ENCODE results near the gene UPB1. TPM values are rescaled to one million over a fixed set of nuclear protein-coding genes. Genes with fewer than 3 reads are reported as not detected.

The UPB1 gene
- total and polyA plus RNA-seq, 10 of the 15 experiments (the other 5 are each of a cell fraction or from before 2014, with no cell fraction given): 0.89 to 20.5 (median 3.1) TPM

- FAIRE-seq (no peak), ATAC-seq (no peak), DNase-seq (ENCODE audit: low read depth, low spot score) (no peak)
- H3K4me1 ChIP-seq (ENCODE audit: control insufficient read depth, insufficient read depth, low read length): peaks cover 11% of the 10 kb centered on the region
- intact Hi-C loops (cut with micrococcal nuclease; ENCODE audit: unreplicated experiment): no loop called here
- in situ Hi-C loops (cut with MboI): no loop called here
- H3K4me2 ChIP-seq (ENCODE audit: control insufficient read depth, insufficient read depth): no peak overlapping the region
- SMC1A ChIA-PET (ENCODE audit: uncharacterized antibody, unreplicated experiment): no interaction called here
- no peaks in the 10 kb centered on the region for H3K36me3 ChIP-seq (ENCODE audit: control insufficient read depth in 2 of 2, insufficient read depth in 2 of 2, low read length in 1 of 2)
- H3K9ac ChIP-seq (ENCODE audit: control insufficient read depth, insufficient read depth, low read length): no peak overlapping the region
- H3K27me3 ChIP-seq (replicated peaks in 1 of 2; ENCODE audit: control insufficient read depth in 2 of 2, insufficient read depth in 2 of 2, low read length in 1 of 2): no peaks in the 10 kb centered on the region; a peak in 1 of 4 replicates
- H2AFZ ChIP-seq (ENCODE audit: control insufficient read depth, low read depth, low read length): no peak overlapping the region
- BruUV-seq (replicated peaks): no TSS peak
- no peak overlapping the region for H3K4me3 ChIP-seq
- WGBS (ENCODE audit: insufficient coverage, insufficient replicate concordance, low lambda C conversion rate, missing lambda C conversion rate): 77% methylated on average over 11 of the region's 11 CpGs
- no peak overlapping the region for H3K27ac ChIP-seq (ENCODE audit: control insufficient read depth, insufficient read depth)
- RAD21 ChIA-PET (ENCODE audit: unreplicated experiment): interaction anchor here (1.3 kb wide), 1 partner anchor 22 kb away, joined by 3 read pairs; no protein-coding TSS in a partner anchor
- CTCF ChIA-PET: interaction anchor here (1.2 to 14.8 kb wide), 3 partner anchors 13 to 69 kb away, joined by 3 to 332 read pairs (median 12); partner anchors contain the start of gene ADORA2A
- H4K20me1 ChIP-seq (ENCODE audit: control insufficient read depth, insufficient read depth): no peaks in the 10 kb centered on the region
- no peaks in the 10 kb centered on the region for H3K79me2 ChIP-seq (ENCODE audit: control insufficient read depth, insufficient read depth, low read length)
- POLR2A ChIA-PET: no interaction called here
- no peak for TF ChIP-seq YY1 (IDR thresholded peaks at IDR 0.05; ENCODE audit: low read depth, low read length)
- TF ChIP-seq MTA3 (IDR thresholded peaks at IDR 0.05; ENCODE audit: borderline replicate concordance, low read length): no peak
- H3K9me3 ChIP-seq (replicated peaks; ENCODE audit: control insufficient read depth, insufficient read depth, low read length): no peaks in the 10 kb centered on the region
These were observed 3.7 kb downstream of the UPB1 start for GRCh38 chr22:24498824-24499223.

- POLR2A ChIA-PET: interaction anchor here (1.2 kb wide), 1 partner anchor 66 kb away, joined by 5 read pairs; no protein-coding TSS in a partner anchor
- Histone ChIP-seq H3K9me3 (replicated peaks; ENCODE audit: control insufficient read depth, insufficient read depth, low read length) (no peaks in the 10 kb centered on the region), H3K4me3 (no peak overlapping the region), H4K20me1 (ENCODE audit: control insufficient read depth, insufficient read depth) (no peaks in the 10 kb centered on the region), H3K4me2 (ENCODE audit: control insufficient read depth, insufficient read depth) (no peak overlapping the region), H3K4me1 (ENCODE audit: control insufficient read depth, insufficient read depth, low read length) (peaks cover 14% of the 10 kb centered on the region), H3K27ac (ENCODE audit: control insufficient read depth, insufficient read depth) (no peak overlapping the region), H3K27me3 (replicated peaks in 1 of 2; ENCODE audit: control insufficient read depth in 2 of 2, insufficient read depth in 2 of 2, low read length in 1 of 2) (no peaks in the 10 kb centered on the region; a peak in 1 of 4 replicates), H2AFZ (ENCODE audit: control insufficient read depth, low read depth, low read length) (no peak overlapping the region), H3K36me3 (ENCODE audit: control insufficient read depth in 2 of 2, insufficient read depth in 2 of 2, low read length in 1 of 2) (no peaks in the 10 kb centered on the region), H3K79me2 (ENCODE audit: control insufficient read depth, insufficient read depth, low read length) (no peaks in the 10 kb centered on the region), H3K9ac (ENCODE audit: control insufficient read depth, insufficient read depth, low read length) (no peak overlapping the region)
- no TSS peak for BruUV-seq (replicated peaks)
- RAD21 ChIA-PET (ENCODE audit: unreplicated experiment): interaction anchor here (0.5 to 0.7 kb wide), 3 partner anchors 8 to 76 kb away, joined by 3 to 4 read pairs (median 3); no protein-coding TSS in a partner anchor
- SMC1A ChIA-PET (ENCODE audit: uncharacterized antibody, unreplicated experiment): interaction anchor here (0.8 kb wide), 1 partner anchor 67 kb away, joined by 3 read pairs; no protein-coding TSS in a partner anchor
- in situ Hi-C loops (cut with MboI): no loop called here
- no peak for ATAC-seq
- CTCF ChIA-PET: interaction anchor here (1.1 to 14.8 kb wide), 2 partner anchors 25 to 70 kb away, joined by 3 to 332 read pairs; partner anchors contain the start of gene ADORA2A
- intact Hi-C loops (cut with micrococcal nuclease; ENCODE audit: unreplicated experiment): no loop called here
- WGBS (ENCODE audit: insufficient coverage, insufficient replicate concordance, low lambda C conversion rate, missing lambda C conversion rate): 79% methylated on average over 10 of the region's 10 CpGs
- DNase-seq (ENCODE audit: low read depth, low spot score): no peak
- FAIRE-seq: no peak
- TF ChIP-seq MTA3 (IDR thresholded peaks at IDR 0.05; ENCODE audit: borderline replicate concordance, low read length) (no peak), EED (IDR thresholded peaks at IDR 0.05; ENCODE audit: low read depth) (no peak), PKNOX1 (IDR thresholded peaks at IDR 0.05) (no peak), SIX5 (IDR thresholded peaks at IDR 0.05; ENCODE audit: low read depth, low read length, severe bottlenecking) (no peak), BACH1 (IDR thresholded peaks at IDR 0.05; ENCODE audit: borderline replicate concordance) (no peak), E2F8 (IDR thresholded peaks at IDR 0.05; ENCODE audit: low read depth, partially characterized antibody) (no peak), NR2C1 (IDR thresholded peaks at IDR 0.05) (no peak), EP300 (IDR thresholded peaks at IDR 0.05; ENCODE audit: borderline replicate concordance in 1 of 2, control insufficient read depth in 1 of 2, low read depth in 2 of 2, low read length in 2 of 2) (no peak), HCFC1 (IDR thresholded peaks at IDR 0.05; ENCODE audit: low read length) (no peak), EGR1 (IDR thresholded peaks at IDR 0.05; ENCODE audit: borderline replicate concordance in 1 of 2, low read depth in 2 of 2, low read length in 2 of 2) (no peak), SUZ12 (IDR thresholded peaks at IDR 0.05; ENCODE audit: unreplicated experiment) (no peak)
These were observed 4.7 kb downstream of the UPB1 start for GRCh38 chr22:24499706-24500276.

Measured in GM12878 (cell line).